ENCODE results near the gene NAV2.

Gene NAV2

GRCh38 chr11:19864141-19865140 lies 151.8 kb downstream of the NAV2 start:
- Histone ChIP-seq H3K4me3 (no peak overlapping the region), H3K36me3 (replicated peaks) (no peaks in the 10 kb centered on the region), H3K9me3 (no peaks in the 10 kb centered on the region), H3K27me3 (ENCODE audit: low read depth) (no peaks in the 10 kb centered on the region), H3K4me1 (no peaks in the 10 kb centered on the region)
- in situ Hi-C loops (cut with MboI; ENCODE audit: low sequenced_read_pairs) = no loop called here
- no peak for DNase-seq (ENCODE audit: low spot score in 2 of 2)

GRCh38 chr11:19866037-19866436 lies 153.4 kb downstream of the NAV2 start:
- no peak overlapping the region for H3K4me3 ChIP-seq
- H3K4me1 ChIP-seq = no peaks in the 10 kb centered on the region
- in situ Hi-C loops (cut with MboI; ENCODE audit: low sequenced_read_pairs) = no loop called here

GRCh38 chr11:19866521-19866920 lies 153.9 kb downstream of the NAV2 start:
- DNase-seq (ENCODE audit: low spot score in 2 of 2) = no peak
- no peak overlapping the region for H3K4me3 ChIP-seq
- no peaks in the 10 kb centered on the region for H3K36me3 ChIP-seq (replicated peaks)
- no peaks in the 10 kb centered on the region for H3K4me1 ChIP-seq
- no peaks in the 10 kb centered on the region for H3K9me3 ChIP-seq
- in situ Hi-C loops (cut with MboI; ENCODE audit: low sequenced_read_pairs) = no loop called here
- H3K27me3 ChIP-seq (ENCODE audit: low read depth) = no peaks in the 10 kb centered on the region

More at GRCh38 chr11:19866037-19866436, 153.4 kb downstream of the NAV2 start:
- no peak for DNase-seq (ENCODE audit: low spot score in 2 of 2)
- H3K27me3 ChIP-seq (ENCODE audit: low read depth) = no peaks in the 10 kb centered on the region
- no peaks in the 10 kb centered on the region for H3K36me3 ChIP-seq (replicated peaks)
- no peaks in the 10 kb centered on the region for H3K9me3 ChIP-seq

- no peaks in the 10 kb centered on the region for H3K27me3 ChIP-seq (ENCODE audit: low read depth)
- no peak overlapping the region for H3K4me3 ChIP-seq
- no peaks in the 10 kb centered on the region for H3K9me3 ChIP-seq
- no peaks in the 10 kb centered on the region for H3K4me1 ChIP-seq
- H3K36me3 ChIP-seq (replicated peaks) = no peaks in the 10 kb centered on the region
- no peak for DNase-seq (ENCODE audit: low spot score in 2 of 2)
- in situ Hi-C loops (cut with MboI; ENCODE audit: low sequenced_read_pairs) = no loop called here
These were observed 154.4 kb downstream of the NAV2 start for GRCh38 chr11:19867064-19867463.

GRCh38 chr11:19868281-19868821 lies 155.7 kb downstream of the NAV2 start:
- Histone ChIP-seq H3K36me3 (replicated peaks) (no peaks in the 10 kb centered on the region), H3K4me3 (no peak overlapping the region), H3K4me1 (no peaks in the 10 kb centered on the region), H3K9me3 (no peaks in the 10 kb centered on the region), H3K27me3 (ENCODE audit: low read depth) (no peaks in the 10 kb centered on the region)
- no peak for DNase-seq (ENCODE audit: low spot score in 2 of 2)
- in situ Hi-C loops (cut with MboI; ENCODE audit: low sequenced_read_pairs) = no loop called here

- no peak overlapping the region for H3K4me3 ChIP-seq
- no peaks in the 10 kb centered on the region for H3K4me1 ChIP-seq
- in situ Hi-C loops (cut with MboI; ENCODE audit: low sequenced_read_pairs) = no loop called here
- no peaks in the 10 kb centered on the region for H3K27me3 ChIP-seq (ENCODE audit: low read depth)
- DNase-seq (ENCODE audit: low spot score in 2 of 2) = no peak
- H3K36me3 ChIP-seq (replicated peaks) = no peaks in the 10 kb centered on the region
- no peaks in the 10 kb centered on the region for H3K9me3 ChIP-seq
These were observed 156.2 kb downstream of the NAV2 start for GRCh38 chr11:19868871-19869270.

- DNase-seq (ENCODE audit: low spot score in 2 of 2) = no peak
- in situ Hi-C loops (cut with MboI; ENCODE audit: low sequenced_read_pairs) = no loop called here
- Histone ChIP-seq H3K9me3 (no peaks in the 10 kb centered on the region), H3K4me3 (no peak overlapping the region), H3K4me1 (no peaks in the 10 kb centered on the region), H3K27me3 (ENCODE audit: low read depth) (peaks cover 4% of the 10 kb centered on the region), H3K36me3 (replicated peaks) (no peaks in the 10 kb centered on the region)
These were observed 156.8 kb downstream of the NAV2 start for GRCh38 chr11:19869466-19869865.

- Histone ChIP-seq H3K36me3 (replicated peaks) (no peaks in the 10 kb centered on the region), H3K4me3 (no peak overlapping the region), H3K27me3 (ENCODE audit: low read depth) (peaks cover 10% of the 10 kb centered on the region), H3K9me3 (no peaks in the 10 kb centered on the region), H3K4me1 (no peaks in the 10 kb centered on the region)
- in situ Hi-C loops (cut with MboI; ENCODE audit: low sequenced_read_pairs) = no loop called here
- no peak for DNase-seq (ENCODE audit: low spot score in 2 of 2)
These were observed 157.4 kb downstream of the NAV2 start for GRCh38 chr11:19869946-19870589.

- H3K4me3 ChIP-seq = no peak overlapping the region
- H3K9me3 ChIP-seq = no peaks in the 10 kb centered on the region
- no peaks in the 10 kb centered on the region for H3K36me3 ChIP-seq (replicated peaks)
- H3K27me3 ChIP-seq (ENCODE audit: low read depth) = peaks cover 18% of the 10 kb centered on the region
- H3K4me1 ChIP-seq = no peaks in the 10 kb centered on the region
- no peak for DNase-seq (ENCODE audit: low spot score in 2 of 2)
- in situ Hi-C loops (cut with MboI; ENCODE audit: low sequenced_read_pairs) = no loop called here
These were observed 158.9 kb downstream of the NAV2 start for GRCh38 chr11:19871531-19871930.

GRCh38 chr11:19872512-19873145 lies 160.0 kb downstream of the NAV2 start:
- in situ Hi-C loops (cut with MboI; ENCODE audit: low sequenced_read_pairs) = no loop called here
- Histone ChIP-seq H3K27me3 (ENCODE audit: low read depth) (peaks cover 18% of the 10 kb centered on the region), H3K36me3 (replicated peaks) (no peaks in the 10 kb centered on the region), H3K4me3 (no peak overlapping the region), H3K9me3 (no peaks in the 10 kb centered on the region), H3K4me1 (no peaks in the 10 kb centered on the region)
- DNase-seq (ENCODE audit: low spot score in 2 of 2) = no peak

- Histone ChIP-seq H3K27me3 (ENCODE audit: low read depth) (peaks cover 23% of the 10 kb centered on the region), H3K36me3 (replicated peaks) (no peaks in the 10 kb centered on the region), H3K4me1 (no peaks in the 10 kb centered on the region), H3K4me3 (no peak overlapping the region), H3K9me3 (no peaks in the 10 kb centered on the region)
- in situ Hi-C loops (cut with MboI; ENCODE audit: low sequenced_read_pairs) = no loop called here
- DNase-seq (ENCODE audit: low spot score in 2 of 2) = no peak
These were observed 161.1 kb downstream of the NAV2 start for GRCh38 chr11:19873730-19874129.

GRCh38 chr11:19874266-19874665 lies 161.6 kb downstream of the NAV2 start:
- Histone ChIP-seq H3K4me1 (no peaks in the 10 kb centered on the region), H3K27me3 (ENCODE audit: low read depth) (peaks cover 27% of the 10 kb centered on the region), H3K36me3 (replicated peaks) (no peaks in the 10 kb centered on the region), H3K4me3 (no peak overlapping the region), H3K9me3 (no peaks in the 10 kb centered on the region)
- in situ Hi-C loops (cut with MboI; ENCODE audit: low sequenced_read_pairs) = no loop called here
- DNase-seq (ENCODE audit: low spot score in 2 of 2) = no peak

- Histone ChIP-seq H3K4me1 (no peaks in the 10 kb centered on the region), H3K4me3 (no peak overlapping the region), H3K9me3 (no peaks in the 10 kb centered on the region), H3K27me3 (ENCODE audit: low read depth) (peaks cover 34% of the 10 kb centered on the region), H3K36me3 (replicated peaks) (no peaks in the 10 kb centered on the region)
- DNase-seq (ENCODE audit: low spot score in 2 of 2) = no peak
- in situ Hi-C loops (cut with MboI; ENCODE audit: low sequenced_read_pairs) = no loop called here
These were observed 164.1 kb downstream of the NAV2 start for GRCh38 chr11:19876750-19877149.

- peaks cover 37% of the 10 kb centered on the region for H3K27me3 ChIP-seq (ENCODE audit: low read depth)
- H3K4me1 ChIP-seq = no peaks in the 10 kb centered on the region
- no peak overlapping the region for H3K4me3 ChIP-seq
- H3K36me3 ChIP-seq (replicated peaks) = no peaks in the 10 kb centered on the region
- DNase-seq (ENCODE audit: low spot score in 2 of 2) = no peak
- no peaks in the 10 kb centered on the region for H3K9me3 ChIP-seq
- in situ Hi-C loops (cut with MboI; ENCODE audit: low sequenced_read_pairs) = no loop called here
These were observed 165.9 kb downstream of the NAV2 start for GRCh38 chr11:19878520-19878919.
